Activated CD8-positive, alpha-beta T cell treated with anti-CD3 and anti-CD28 coated beads for 36 hours (primary cell): ENCODE measurements around the gene DIS3L2. TPM values are rescaled to one million over a fixed set of nuclear protein-coding genes. Genes with fewer than 3 reads are reported as not detected.

Source experiments
- ATAC-seq: fragments of 200-7000 bp; cut with Tn5 transposase; one replicate; pipeline ENCODE4 v1.10.0; 2021; ENCODE audit warnings: mild to moderate bottlenecking, moderate library complexity
- CTCF ChIA-PET: fragments of 350-600 bp; sonication (Branson Sonifier 250); formaldehyde crosslinking; loops from one replicate; lab custom pipeline; 2021; ENCODE audit warnings: antibody characterized with exemption; lab: Charles Lee
- POLR2A ChIA-PET: fragments of 350-600 bp; sonication (Branson Sonifier 250); formaldehyde crosslinking; loops from one replicate; lab custom pipeline; 2021; ENCODE audit warnings: antibody characterized with exemption; lab: Charles Lee
- DNase-seq: peaks from one replicate; pipeline ENCODE4 v3.0.0-alpha.2; 2020
- H3K27ac Mint-ChIP-seq: one replicate; pipeline ENCODE4 v1.8.0; 2021; ENCODE audit warnings: mild to moderate bottlenecking, mixed read lengths
- H3K27me3 Mint-ChIP-seq: one replicate; pipeline ENCODE4 v1.8.0; 2021; ENCODE audit warnings: mixed read lengths
- H3K36me3 Mint-ChIP-seq: one replicate; pipeline ENCODE4 v1.8.0; 2021; ENCODE audit warnings: low read depth, mixed read lengths
- H3K4me1 Mint-ChIP-seq: one replicate; pipeline ENCODE4 v1.8.0; 2021; ENCODE audit warnings: low read depth, mixed read lengths
- H3K4me3 Mint-ChIP-seq: one replicate; pipeline ENCODE4 v1.8.0; 2021; ENCODE audit warnings: mild to moderate bottlenecking, moderate library complexity, mixed read lengths
- H3K9me3 Mint-ChIP-seq: one replicate; pipeline ENCODE4 v1.8.0; 2021; ENCODE audit warnings: mixed read lengths
- CTCF ChIP-seq: fragments of 200-600 bp; IDR thresholded peaks from one replicate; pipeline ENCODE4 v1.8.0; 2022; ENCODE audit warnings: antibody characterized with exemption, mild to moderate bottlenecking
- intact Hi-C: fragments of 100-400 bp; cut with micrococcal nuclease; formaldehyde crosslinking; loops from one replicate; pipeline ENCODE4 v1.10.0; 2022
- total RNA-seq, 2 experiments: library from RNA; stranded (reverse); gene quantifications; one replicate each; pipeline ENCODE4 v1.2.3, GENCODE V29; 2021

The DIS3L2 gene
- total RNA-seq, 2 experiments from 2014 or later, result 26.5 to 27.2 TPM

- no peak for ATAC-seq
- DNase-seq, result no peak
- intact Hi-C loops, result no loop called here
- Mint-ChIP-seq H3K36me3 (peaks cover 24% of the 10 kb centered on the region), H3K9me3 (no peaks in the 10 kb centered on the region), H3K27ac (no peak overlapping the region), H3K4me1 (peaks cover 11% of the 10 kb centered on the region), H3K27me3 (no peaks in the 10 kb centered on the region), H3K4me3 (no peak overlapping the region)
- TF ChIP-seq CTCF, result no peak
- CTCF ChIA-PET, result no interaction called here
- POLR2A ChIA-PET, result no interaction called here
Observed at GRCh38 chr2:232018181-232018580, 56.7 kb downstream of the DIS3L2 start.

- Mint-ChIP-seq H3K27me3 (no peaks in the 10 kb centered on the region), H3K36me3 (peaks cover 26% of the 10 kb centered on the region), H3K4me1 (peaks cover 15% of the 10 kb centered on the region), H3K9me3 (no peaks in the 10 kb centered on the region), H3K4me3 (no peak overlapping the region), H3K27ac (no peak overlapping the region)
- DNase-seq, result no peak
- intact Hi-C loops, result no loop called here
- no peak for ATAC-seq
- ChIA-PET CTCF (no interaction called here), POLR2A (interaction anchor here (0.8 to 0.9 kb wide), 2 partner anchors 62 to 286 kb away, joined by 3 to 4 read pairs; no protein-coding TSS in a partner anchor)
- no peak for TF ChIP-seq CTCF
Observed at GRCh38 chr2:232022718-232023117, 61.2 kb downstream of the DIS3L2 start.

GRCh38 chr2:232023426-232023825 lies 61.9 kb downstream of the DIS3L2 start:
- DNase-seq, result no peak
- POLR2A ChIA-PET, result interaction anchor here (0.9 to 1.6 kb wide), 3 partner anchors 11 to 286 kb away, joined by 3 to 4 read pairs (median 3); no protein-coding TSS in a partner anchor
- intact Hi-C loops, result no loop called here
- H3K4me1 Mint-ChIP-seq, result peaks cover 22% of the 10 kb centered on the region
- H3K27ac Mint-ChIP-seq, result no peak overlapping the region
- no peaks in the 10 kb centered on the region for H3K9me3 Mint-ChIP-seq
- no peak for ATAC-seq
- H3K36me3 Mint-ChIP-seq, result peaks cover 27% of the 10 kb centered on the region
- CTCF ChIA-PET, result interaction anchor here (1.2 kb wide), 1 partner anchor 123 kb away, joined by 3 read pairs; no protein-coding TSS in a partner anchor
- H3K27me3 Mint-ChIP-seq, result no peaks in the 10 kb centered on the region
- TF ChIP-seq CTCF, result no peak
- no peak overlapping the region for H3K4me3 Mint-ChIP-seq

GRCh38 chr2:232024457-232024856 lies 62.9 kb downstream of the DIS3L2 start:
- DNase-seq (no peak), ATAC-seq (no peak)
- CTCF ChIA-PET, result interaction anchor here (1.2 kb wide), 1 partner anchor 124 kb away, joined by 3 read pairs; no protein-coding TSS in a partner anchor
- no peak for TF ChIP-seq CTCF
- Mint-ChIP-seq H3K36me3 (peaks cover 31% of the 10 kb centered on the region), H3K4me1 (peaks cover 27% of the 10 kb centered on the region), H3K4me3 (no peak overlapping the region), H3K27me3 (no peaks in the 10 kb centered on the region), H3K9me3 (no peaks in the 10 kb centered on the region), H3K27ac (no peak overlapping the region)
- intact Hi-C loops, result no loop called here
- POLR2A ChIA-PET, result interaction anchor here (0.7 to 1.6 kb wide), 3 partner anchors 10 to 500 kb away, joined by 3 read pairs; no protein-coding TSS in a partner anchor

GRCh38 chr2:232026910-232027309 lies 65.4 kb downstream of the DIS3L2 start:
- no peak overlapping the region for H3K4me3 Mint-ChIP-seq
- ATAC-seq (peak; percentile 93), DNase-seq (peak; percentile 17)
- peaks cover under 1% of the 10 kb centered on the region for H3K9me3 Mint-ChIP-seq
- H3K27ac Mint-ChIP-seq, result no peak overlapping the region
- intact Hi-C loops, result no loop called here
- TF ChIP-seq CTCF, result no peak
- CTCF ChIA-PET, result interaction anchor here (0.9 to 1.3 kb wide), 6 partner anchors 13 to 109 kb away, joined by 3 read pairs; no protein-coding TSS in a partner anchor
- H3K27me3 Mint-ChIP-seq, result no peaks in the 10 kb centered on the region
- peaks cover 27% of the 10 kb centered on the region for H3K4me1 Mint-ChIP-seq
- peaks cover 52% of the 10 kb centered on the region for H3K36me3 Mint-ChIP-seq
- POLR2A ChIA-PET, result interaction anchor here (1.3 kb wide), 1 partner anchor 104 kb away, joined by 4 read pairs; no protein-coding TSS in a partner anchor
